GM19467 (cell line): ENCODE data around the gene LLCFC1.
"Not testable (repeated sequence)": the region's sequence is repeated elsewhere in the genome, so short reads cannot be mapped to it uniquely, and the experiment has no call there.

Source experiments
- ATAC-seq: cut with Tn5 transposase; IDR thresholded peaks from one replicate; pipeline ENCODE4 v1.9.1; 2021; ENCODE audit warnings: mild to moderate bottlenecking, moderate library complexity; ENCODE audit not compliant: unreplicated experiment

The LLCFC1 gene

GRCh38 chr7:142974626-142975025, 35.3 kb downstream of the LLCFC1 start:
- no peak for ATAC-seq

DNA sequence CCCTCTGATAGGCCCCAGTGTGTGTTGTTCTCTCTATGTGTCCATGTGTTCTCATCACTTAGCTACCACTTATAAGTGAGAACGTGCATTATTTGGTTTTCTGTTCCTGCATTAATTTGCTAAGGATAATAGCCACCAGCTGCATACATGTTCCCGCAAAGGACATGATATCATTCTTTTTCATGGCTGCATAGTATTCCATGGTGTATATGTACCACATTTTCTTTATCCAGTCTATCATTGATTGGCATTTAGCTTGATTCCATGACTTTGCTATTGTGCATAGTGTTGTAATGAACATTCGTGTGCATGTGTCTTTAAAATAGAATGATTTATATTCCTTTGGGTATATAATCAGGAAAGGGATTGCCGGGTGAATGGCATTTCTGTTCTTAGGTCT, 39.1 kb downstream of the LLCFC1 start:
- not testable (repeated sequence) for ATAC-seq

DNA sequence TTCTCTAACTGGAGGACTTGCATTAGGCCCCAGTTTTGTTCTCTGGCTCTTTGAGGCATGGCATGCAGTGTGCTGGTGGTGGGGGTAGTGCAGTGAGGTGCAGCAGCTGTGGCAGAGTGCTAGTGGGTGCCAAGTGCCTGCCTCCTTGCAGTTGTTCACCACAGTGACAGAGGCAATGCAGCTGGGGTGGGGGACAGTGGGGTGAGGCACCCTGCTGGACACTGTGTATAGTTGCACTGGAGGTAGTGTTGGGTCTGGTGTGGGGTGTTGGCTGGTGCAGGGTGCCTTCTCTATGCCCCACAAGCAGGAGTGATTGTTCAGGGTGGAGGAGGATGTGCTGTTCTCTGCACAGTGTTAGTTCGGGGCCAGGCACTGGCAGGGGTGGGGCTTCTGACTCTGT, 44.5 kb downstream of the LLCFC1 start:
- no peak for ATAC-seq

DNA sequence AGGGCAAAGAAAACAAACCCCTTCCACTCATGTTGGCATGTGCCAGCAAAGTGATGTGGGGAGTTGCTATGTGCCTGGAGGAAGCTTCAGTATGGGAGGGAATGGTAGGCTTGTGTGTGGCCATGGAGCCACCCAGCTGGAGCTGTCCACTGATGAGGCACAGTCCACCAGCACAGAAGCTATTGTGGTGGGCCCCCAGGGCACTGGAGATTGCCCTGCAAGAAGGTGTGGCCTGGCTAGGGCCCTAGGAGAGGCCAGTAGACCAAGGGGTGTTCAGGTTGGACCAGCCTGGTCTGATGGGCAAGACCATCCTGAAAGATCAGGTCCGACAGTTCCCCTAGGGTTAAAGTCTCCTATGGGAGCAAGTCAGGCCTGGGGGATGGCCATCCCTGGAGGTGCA, 45.0 kb downstream of the LLCFC1 start:
- no peak for ATAC-seq
